Astrocyte (in vitro differentiated cells and primary cell): Measurements from ENCODE around the gene RMDN3. TPM values are rescaled to one million over a fixed set of nuclear protein-coding genes. Genes with fewer than 3 reads are reported as not detected.

Source experiments
- DNase-seq: peaks from one replicate; pipeline ENCODE4 v3.0.0-alpha.2; 2010; ENCODE audit warnings: low read depth
- FAIRE-seq: peaks from 2 replicates; lab custom pipeline; 2011; peaks lifted over from hg19 to GRCh38; lab: Jason Lieb, UNC
- H2AFZ ChIP-seq: 2 replicates; pipeline ENCODE4 v1.6.0; 2012; ENCODE audit warnings: low read depth, low read length, inconsistent platforms
- H3K27ac ChIP-seq: 2 replicates; pipeline ENCODE4 v1.5.1; 2011; ENCODE audit warnings: low read depth, low read length, inconsistent platforms
- H3K27me3 ChIP-seq: 2 replicates; pipeline ENCODE4 v1.6.0; 2011; ENCODE audit warnings: low read length, inconsistent platforms; ENCODE audit not compliant: insufficient read depth
- H3K36me3 ChIP-seq: 2 replicates; pipeline ENCODE4 v1.5.1; 2011; ENCODE audit warnings: low read length, inconsistent platforms; ENCODE audit not compliant: insufficient read depth
- H3K4me1 ChIP-seq: 2 replicates; pipeline ENCODE4 v1.5.1; 2011; ENCODE audit warnings: low read length, inconsistent platforms; ENCODE audit not compliant: insufficient read depth
- H3K4me2 ChIP-seq: 2 replicates; pipeline ENCODE4 v1.6.0; 2012; ENCODE audit warnings: low read length, inconsistent platforms
- H3K4me3 ChIP-seq: 2 replicates; pipeline ENCODE4 v1.5.1; 2011; ENCODE audit warnings: low read depth, mild to moderate bottlenecking, low read length, inconsistent platforms; ENCODE audit not compliant: insufficient read depth
- H3K79me2 ChIP-seq: 2 replicates; pipeline ENCODE4 v1.6.0; 2012; ENCODE audit warnings: mild to moderate bottlenecking, low read length, inconsistent platforms; ENCODE audit not compliant: insufficient read depth
- H3K9ac ChIP-seq: 2 replicates; pipeline ENCODE4 v1.6.0; 2012; ENCODE audit warnings: mild to moderate bottlenecking, low read length, inconsistent platforms
- H3K9me3 ChIP-seq: 2 replicates; pipeline ENCODE4 v1.5.1; 2012; ENCODE audit warnings: low read depth, mild to moderate bottlenecking, low read length, inconsistent platforms; ENCODE audit not compliant: insufficient read depth
- H4K20me1 ChIP-seq: 2 replicates; pipeline ENCODE4 v1.6.0; 2012; ENCODE audit warnings: low read length, inconsistent platforms; ENCODE audit not compliant: insufficient read depth
- H3K27ac Mint-ChIP-seq: one replicate; pipeline ENCODE4 v1.8.0; 2021; ENCODE audit warnings: mild to moderate bottlenecking, mixed read lengths; ENCODE audit not compliant: unreplicated experiment
- H3K27me3 Mint-ChIP-seq: one replicate; pipeline ENCODE4 v1.8.0; 2021; ENCODE audit warnings: low read depth, mixed read lengths; ENCODE audit not compliant: unreplicated experiment
- H3K36me3 Mint-ChIP-seq: one replicate; pipeline ENCODE4 v1.8.0; 2021; ENCODE audit warnings: low read depth, mixed read lengths; ENCODE audit not compliant: unreplicated experiment
- H3K4me1 Mint-ChIP-seq: one replicate; pipeline ENCODE4 v1.8.0; 2021; ENCODE audit warnings: low read depth, mixed read lengths; ENCODE audit not compliant: unreplicated experiment
- H3K4me3 Mint-ChIP-seq: one replicate; pipeline ENCODE4 v1.8.0; 2021; ENCODE audit warnings: mild to moderate bottlenecking, moderate library complexity, mixed read lengths; ENCODE audit not compliant: unreplicated experiment
- H3K9me3 Mint-ChIP-seq: one replicate; pipeline ENCODE4 v1.8.0; 2021; ENCODE audit warnings: mild to moderate bottlenecking, mixed read lengths; ENCODE audit not compliant: unreplicated experiment
- EZH2 ChIP-seq: IDR thresholded peaks from 2 replicates; pipeline ENCODE4 v1.6.1; 2012; ENCODE audit warnings: mild to moderate bottlenecking, low read length, inconsistent platforms; ENCODE audit not compliant: insufficient read depth
- total RNA-seq: library from RNA; stranded (reverse); gene quantifications from 2 replicates; pipeline ENCODE4 v1.2.1, GENCODE V29; 2021
- TF ChIP-seq, protein P1 (sequence below): IDR thresholded peaks from 2 replicates; pipeline ENCODE4 v1.5.1; 2011; ENCODE audit warnings: low read depth, mild to moderate bottlenecking, inconsistent platforms, low read length, moderate library complexity; ENCODE audit not compliant: insufficient read depth

Gene RMDN3
- total RNA-seq, 1 donor from 2014 or later: 32.0 TPM

DNA sequence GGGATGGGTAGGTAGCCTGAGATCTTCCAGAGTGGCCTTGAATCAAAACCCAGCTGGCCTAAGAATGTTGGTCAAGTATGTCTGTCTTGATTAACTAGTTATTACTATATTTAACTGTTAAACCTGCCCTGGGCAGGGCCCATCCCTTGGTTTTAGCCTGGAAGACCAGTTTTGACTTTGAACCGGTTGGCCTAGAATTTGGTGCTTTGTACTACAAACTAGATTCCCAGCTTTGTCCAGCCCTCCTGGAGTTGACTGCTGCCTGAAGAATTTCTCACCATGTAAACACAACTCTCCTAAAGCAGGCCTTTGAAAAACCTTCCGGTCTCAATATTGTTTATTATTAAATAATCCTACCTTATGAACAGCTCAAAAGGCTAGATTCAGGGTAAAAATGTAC lies 30.8 kb upstream of the RMDN3 start:
- Mint-ChIP-seq H3K9me3 (no peaks in the 10 kb centered on the region), H3K4me1 (peaks cover 6% of the 10 kb centered on the region), H3K4me3 (no peak overlapping the region), H3K36me3 (peaks cover 2% of the 10 kb centered on the region), H3K27ac (no peak overlapping the region), H3K27me3 (no peaks in the 10 kb centered on the region)
- TF ChIP-seq, protein P1, sequence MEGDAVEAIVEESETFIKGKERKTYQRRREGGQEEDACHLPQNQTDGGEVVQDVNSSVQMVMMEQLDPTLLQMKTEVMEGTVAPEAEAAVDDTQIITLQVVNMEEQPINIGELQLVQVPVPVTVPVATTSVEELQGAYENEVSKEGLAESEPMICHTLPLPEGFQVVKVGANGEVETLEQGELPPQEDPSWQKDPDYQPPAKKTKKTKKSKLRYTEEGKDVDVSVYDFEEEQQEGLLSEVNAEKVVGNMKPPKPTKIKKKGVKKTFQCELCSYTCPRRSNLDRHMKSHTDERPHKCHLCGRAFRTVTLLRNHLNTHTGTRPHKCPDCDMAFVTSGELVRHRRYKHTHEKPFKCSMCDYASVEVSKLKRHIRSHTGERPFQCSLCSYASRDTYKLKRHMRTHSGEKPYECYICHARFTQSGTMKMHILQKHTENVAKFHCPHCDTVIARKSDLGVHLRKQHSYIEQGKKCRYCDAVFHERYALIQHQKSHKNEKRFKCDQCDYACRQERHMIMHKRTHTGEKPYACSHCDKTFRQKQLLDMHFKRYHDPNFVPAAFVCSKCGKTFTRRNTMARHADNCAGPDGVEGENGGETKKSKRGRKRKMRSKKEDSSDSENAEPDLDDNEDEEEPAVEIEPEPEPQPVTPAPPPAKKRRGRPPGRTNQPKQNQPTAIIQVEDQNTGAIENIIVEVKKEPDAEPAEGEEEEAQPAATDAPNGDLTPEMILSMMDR: no peak
- TF ChIP-seq EZH2: no peak
- DNase-seq (no peak), FAIRE-seq (no peak)
- no peaks in the 10 kb centered on the region for H3K9me3 ChIP-seq
- peaks cover 4% of the 10 kb centered on the region for H3K36me3 ChIP-seq
- H3K9ac ChIP-seq: no peak overlapping the region
- no peaks in the 10 kb centered on the region for H3K27me3 ChIP-seq
- H4K20me1 ChIP-seq: peaks cover 51% of the 10 kb centered on the region
- H3K79me2 ChIP-seq: peaks cover 35% of the 10 kb centered on the region
- H3K4me3 ChIP-seq: no peak overlapping the region
- H3K4me2 ChIP-seq: no peak overlapping the region
- H3K4me1 ChIP-seq: peaks cover 22% of the 10 kb centered on the region
- no peak overlapping the region for H3K27ac ChIP-seq
- H2AFZ ChIP-seq: no peak overlapping the region

DNA sequence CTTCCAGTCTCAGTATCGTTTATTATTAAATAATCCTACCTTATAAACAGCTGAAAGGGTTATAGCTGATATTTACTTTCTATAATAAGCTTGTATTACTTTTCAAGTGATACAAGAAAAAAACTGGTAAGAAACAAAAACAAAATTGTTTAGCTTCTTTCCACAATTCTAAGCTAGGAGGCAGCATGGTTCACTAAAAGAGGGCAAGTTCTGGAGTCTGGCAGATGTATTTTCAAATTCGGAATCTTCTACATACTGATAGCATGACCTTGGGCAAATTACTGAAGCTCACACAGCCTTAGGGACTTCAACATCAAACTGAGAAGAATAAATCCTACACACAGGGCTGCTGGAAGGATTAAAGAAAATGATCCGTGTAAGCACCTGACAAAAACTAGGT lies 30.1 kb upstream of the RMDN3 start:
- Histone ChIP-seq H3K4me2 (no peak overlapping the region), H3K9ac (no peak overlapping the region), H3K4me3 (no peak overlapping the region), H3K27me3 (no peaks in the 10 kb centered on the region), H3K27ac (no peak overlapping the region), H3K9me3 (no peaks in the 10 kb centered on the region), H2AFZ (no peak overlapping the region), H3K4me1 (peaks cover 18% of the 10 kb centered on the region), H4K20me1 (peaks cover 52% of the 10 kb centered on the region), H3K79me2 (peaks cover 35% of the 10 kb centered on the region), H3K36me3 (peaks cover 4% of the 10 kb centered on the region)
- Mint-ChIP-seq H3K4me1 (peaks cover 6% of the 10 kb centered on the region), H3K27me3 (no peaks in the 10 kb centered on the region), H3K27ac (no peak overlapping the region), H3K9me3 (no peaks in the 10 kb centered on the region), H3K4me3 (no peak overlapping the region), H3K36me3 (peaks cover 2% of the 10 kb centered on the region)
- DNase-seq (no peak), FAIRE-seq (no peak)
- TF ChIP-seq, protein P1: no peak
- TF ChIP-seq EZH2: no peak

DNA sequence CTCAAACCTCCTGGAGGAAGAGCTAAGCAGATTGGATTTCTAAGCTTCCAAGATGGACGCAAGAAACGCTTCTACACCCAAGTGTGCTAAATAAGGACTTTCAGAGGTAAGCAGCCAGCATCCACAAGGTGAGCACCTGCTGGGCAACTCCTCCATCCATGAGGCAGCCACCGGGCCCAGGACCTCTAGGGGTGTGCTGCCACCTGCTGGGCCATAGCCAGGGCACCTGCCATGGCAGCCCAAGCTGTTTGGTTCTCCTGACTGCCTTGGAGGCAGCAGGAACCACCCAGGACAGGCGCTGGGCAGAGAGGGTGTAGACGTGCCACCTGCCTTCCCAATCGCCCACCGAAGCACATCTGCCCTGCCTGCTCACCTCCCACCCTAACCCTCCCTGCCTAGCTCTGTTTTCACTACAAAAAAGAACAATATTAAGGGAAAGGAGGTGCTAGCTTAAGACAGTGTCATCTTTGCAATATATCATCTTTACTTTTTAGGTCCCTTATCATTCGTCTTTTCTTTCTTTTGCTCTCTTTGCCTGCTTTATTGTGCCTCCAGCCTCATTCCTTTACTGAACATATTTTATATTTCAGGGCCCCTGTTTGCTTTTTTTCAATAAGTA lies 27.7 kb upstream of the RMDN3 start:
- DNase-seq (no peak), FAIRE-seq (no peak)
- H3K4me1 Mint-ChIP-seq: peaks cover 6% of the 10 kb centered on the region
- H3K9me3 Mint-ChIP-seq: no peaks in the 10 kb centered on the region
- no peak overlapping the region for H3K4me3 Mint-ChIP-seq
- TF ChIP-seq, protein P1: no peak
- no peak for TF ChIP-seq EZH2
- no peaks in the 10 kb centered on the region for H3K27me3 Mint-ChIP-seq
- H3K9me3 ChIP-seq: no peaks in the 10 kb centered on the region
- H3K36me3 ChIP-seq: peaks cover 17% of the 10 kb centered on the region
- peaks cover 46% of the 10 kb centered on the region for H4K20me1 ChIP-seq
- peaks cover 18% of the 10 kb centered on the region for H3K79me2 ChIP-seq
- no peak overlapping the region for H3K27ac Mint-ChIP-seq
- H2AFZ ChIP-seq: no peak overlapping the region
- H3K27me3 ChIP-seq: no peaks in the 10 kb centered on the region
- H3K4me2 ChIP-seq: no peak overlapping the region
- H3K36me3 Mint-ChIP-seq: peaks cover 2% of the 10 kb centered on the region
- H3K4me1 ChIP-seq: peaks cover 13% of the 10 kb centered on the region
- no peak overlapping the region for H3K27ac ChIP-seq
- no peak overlapping the region for H3K4me3 ChIP-seq
- no peak overlapping the region for H3K9ac ChIP-seq
